CD4-positive, alpha-beta T cell treated with Interleukin-2 at 100 ng/mL for 4 hours (primary cell): ENCODE data around the gene EZR.

Source experiments
- DNase-seq: peaks from one replicate; pipeline ENCODE4 v3.0.0-alpha.2; 2020; ENCODE audit warnings: low spot score

EZR gene

GRCh38 chr6:158775832-158776231 is 43.3 kb downstream of the EZR start:
- no peak for DNase-seq

GRCh38 chr6:158774717-158775449 is 44.3 kb downstream of the EZR start:
- no peak for DNase-seq

GRCh38 chr6:158773581-158774449 is 45.4 kb downstream of the EZR start:
- DNase-seq: no peak

GRCh38 chr6:158772851-158773371 is 46.3 kb downstream of the EZR start:
- no peak for DNase-seq

- no peak for DNase-seq
Measured at GRCh38 chr6:158772172-158772571, 47.0 kb downstream of the EZR start.

GRCh38 chr6:158771399-158772152 is 47.6 kb downstream of the EZR start:
- no peak for DNase-seq

GRCh38 chr6:158770533-158771330 is 48.4 kb downstream of the EZR start:
- no peak for DNase-seq

- no peak for DNase-seq
Measured at GRCh38 chr6:158769771-158770432, 49.3 kb downstream of the EZR start.

- DNase-seq: no peak
Measured at GRCh38 chr6:158769234-158769770, 49.9 kb downstream of the EZR start.

- no peak for DNase-seq
Measured at GRCh38 chr6:158768436-158768835, 50.7 kb downstream of the EZR start.

GRCh38 chr6:158767709-158768108 is 51.5 kb downstream of the EZR start:
- no peak for DNase-seq

GRCh38 chr6:158766621-158767455 is 52.3 kb downstream of the EZR start:
- no peak for DNase-seq

GRCh38 chr6:158765499-158766068 is 53.6 kb downstream of the EZR start:
- DNase-seq: no peak

- DNase-seq: no peak
Measured at GRCh38 chr6:158764926-158765325, 54.2 kb downstream of the EZR start.

GRCh38 chr6:158764183-158764849 is 54.9 kb downstream of the EZR start:
- DNase-seq: no peak

- DNase-seq: no peak
Measured at GRCh38 chr6:158763434-158764182, 55.6 kb downstream of the EZR start.

- no peak for DNase-seq
Measured at GRCh38 chr6:158762787-158763433, 56.3 kb downstream of the EZR start.

- no peak for DNase-seq
Measured at GRCh38 chr6:158761746-158762145, 57.4 kb downstream of the EZR start.
